BE2C (cell line): Measurements from ENCODE around the gene HMGN1.
"Not testable (repeated sequence)": the region's sequence is repeated elsewhere in the genome, so short reads cannot be mapped to it uniquely, and the experiment has no call there.

Experiments
- DNase-seq: peaks from one replicate; pipeline ENCODE4 v3.0.0-alpha.2; 2020
- H3K27me3 ChIP-seq: fragments of 250-450 bp; sonication (Bioruptor Pico); 2 replicates; pipeline ENCODE4 v1.5.1; 2020; ENCODE audit warnings: mild to moderate bottlenecking
- H3K36me3 ChIP-seq: fragments of 250-450 bp; sonication (Bioruptor Pico); 2 replicates; pipeline ENCODE4 v1.5.1; 2020; ENCODE audit warnings: mild to moderate bottlenecking
- H3K4me1 ChIP-seq: fragments of 250-450 bp; sonication (Bioruptor Pico); 2 replicates; pipeline ENCODE4 v1.5.1; 2020
- H3K4me3 ChIP-seq: 2 replicates; pipeline ENCODE4 v1.5.1; 2011; ENCODE audit warnings: low read depth, low read length
- H3K9me3 ChIP-seq: fragments of 250-450 bp; sonication (Bioruptor Pico); 2 replicates; pipeline ENCODE4 v1.5.1; 2020
- CTCF ChIP-seq: IDR thresholded peaks from 2 replicates; pipeline ENCODE4 v1.5.1; 2012; ENCODE audit warnings: mild to moderate bottlenecking, low read depth, low read length

Gene HMGN1

GRCh38 chr21:39374046-39374445 lies 25.2 kb upstream of the HMGN1 start:
- no peaks in the 10 kb centered on the region; the same call in 1 of the 2 replicates for H3K4me1 ChIP-seq
- H3K36me3 ChIP-seq, result no peaks in the 10 kb centered on the region
- H3K9me3 ChIP-seq, result no peaks in the 10 kb centered on the region
- H3K4me3 ChIP-seq, result no peak overlapping the region
- H3K27me3 ChIP-seq, result no peaks in the 10 kb centered on the region
- TF ChIP-seq CTCF, result no peak
- no peak for DNase-seq

- H3K4me1 ChIP-seq, result no peaks in the 10 kb centered on the region; the same call in 1 of the 2 replicates
- H3K9me3 ChIP-seq, result no peaks in the 10 kb centered on the region
- peak; percentile 36 for DNase-seq
- TF ChIP-seq CTCF, result peak; percentile 58
- H3K36me3 ChIP-seq, result no peaks in the 10 kb centered on the region
- H3K4me3 ChIP-seq, result no peak overlapping the region
- no peaks in the 10 kb centered on the region for H3K27me3 ChIP-seq
Observed at GRCh38 chr21:39373634-39374033, 24.7 kb upstream of the HMGN1 start.

- not testable (repeated sequence) for H3K9me3 ChIP-seq, DNase-seq, H3K4me3 ChIP-seq, H3K4me1 ChIP-seq, H3K27me3 ChIP-seq, H3K36me3 ChIP-seq
Observed at GRCh38 chr21:39369896-39370288, 21.0 kb upstream of the HMGN1 start.

DNA sequence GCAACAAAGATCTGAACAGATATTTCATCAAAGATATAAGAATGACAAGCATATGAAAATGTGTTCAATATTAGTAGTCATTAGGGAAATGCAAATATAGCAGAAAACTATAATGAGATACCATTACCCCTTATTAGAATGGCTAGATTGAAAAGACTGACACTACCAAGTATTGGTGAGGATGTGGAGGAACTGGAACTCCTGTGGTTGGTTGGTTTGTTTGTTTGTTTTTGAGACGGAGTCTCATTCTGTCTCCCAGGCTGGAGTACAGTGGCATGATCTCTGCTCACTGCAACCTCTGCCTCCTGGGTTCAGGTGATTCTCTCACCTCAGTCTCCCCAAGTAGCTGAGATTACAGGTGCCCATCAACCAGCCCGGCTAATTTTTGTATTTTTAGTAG lies 18.9 kb upstream of the HMGN1 start:
- no peaks in the 10 kb centered on the region for H3K27me3 ChIP-seq
- H3K9me3 ChIP-seq, result no peaks in the 10 kb centered on the region
- peaks cover 4% of the 10 kb centered on the region for H3K4me1 ChIP-seq
- H3K4me3 ChIP-seq, result no peak overlapping the region
- DNase-seq, result no peak
- no peak for TF ChIP-seq CTCF
- H3K36me3 ChIP-seq, result no peaks in the 10 kb centered on the region

DNA sequence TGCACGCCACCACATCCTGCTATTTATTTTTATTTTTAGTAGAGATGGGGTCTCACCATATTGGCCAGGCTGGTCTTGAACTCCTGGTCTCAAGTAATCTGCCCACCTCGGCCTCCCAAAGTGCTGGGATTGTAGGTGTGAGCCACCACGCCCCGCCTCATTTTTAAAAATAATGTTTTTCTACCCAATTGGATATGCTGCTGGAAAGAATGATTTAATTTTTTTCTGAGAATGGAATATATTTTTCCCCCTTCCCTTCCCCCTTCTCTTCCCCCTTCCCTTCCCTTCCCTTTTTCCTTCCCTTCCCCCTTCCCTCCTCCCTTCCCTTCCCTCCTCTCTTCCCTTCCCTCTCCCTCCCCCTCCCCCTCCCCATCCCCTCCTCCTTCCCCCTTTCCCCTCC lies 17.7 kb upstream of the HMGN1 start:
- Histone ChIP-seq H3K36me3 (no peaks in the 10 kb centered on the region), H3K27me3 (no peaks in the 10 kb centered on the region), H3K9me3 (no peaks in the 10 kb centered on the region), H3K4me1 (peaks cover 4% of the 10 kb centered on the region), H3K4me3 (no peak overlapping the region)
- no peak for TF ChIP-seq CTCF
- DNase-seq, result no peak

DNA sequence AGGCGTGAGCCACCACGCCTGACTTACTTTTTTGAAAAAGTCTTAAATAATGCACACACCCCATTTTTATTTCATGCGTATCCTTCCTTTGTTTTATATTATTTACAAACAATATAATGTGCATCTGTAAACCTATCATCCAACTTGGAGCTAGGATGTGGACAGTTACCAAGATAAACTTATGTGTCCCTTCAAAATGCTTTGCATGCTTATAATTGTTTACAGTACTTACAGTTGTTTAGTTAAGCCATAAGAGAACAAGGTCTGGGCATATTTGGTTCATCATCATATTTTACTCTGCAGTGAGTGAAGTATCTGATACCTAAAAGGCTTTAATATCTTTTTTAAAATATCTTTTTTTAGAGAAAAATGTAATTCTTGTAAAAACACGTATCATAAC lies 16.1 kb upstream of the HMGN1 start:
- Histone ChIP-seq H3K4me1 (peaks cover 4% of the 10 kb centered on the region), H3K4me3 (no peak overlapping the region), H3K9me3 (no peaks in the 10 kb centered on the region), H3K27me3 (no peaks in the 10 kb centered on the region), H3K36me3 (no peaks in the 10 kb centered on the region)
- DNase-seq, result no peak
- TF ChIP-seq CTCF, result no peak
